ENCODE measurements around the gene AFF2.

AFF2 gene

DNA sequence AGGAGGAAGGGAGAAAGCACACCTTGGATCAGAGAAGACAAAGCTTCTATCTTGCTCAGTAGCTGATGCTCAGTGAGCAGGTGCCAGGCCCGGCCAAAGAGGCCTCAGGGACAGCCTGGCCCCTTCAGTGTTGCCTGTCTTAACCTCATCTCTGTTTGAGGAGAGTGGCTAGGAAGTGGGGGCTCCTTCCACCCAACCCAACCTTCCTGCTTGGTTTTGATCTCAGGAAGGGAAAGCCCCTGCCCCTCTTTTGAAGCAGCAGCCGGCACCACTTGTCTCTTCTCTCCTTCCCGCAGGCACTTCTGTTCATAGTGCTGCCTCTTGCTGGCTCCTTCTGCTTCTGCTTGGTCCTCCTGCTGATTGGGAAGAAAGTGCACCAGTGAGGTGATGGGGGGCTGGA lies 2.4 kb upstream of the AFF2 start:
- peak overlapping the region in 4 of 11 experiments; percentile 13 to 99 (median 40); a peak in 6 of 22 replicates for H3K9ac ChIP-seq
- H4K20me1 ChIP-seq = no peaks in the 10 kb centered on the region; a peak in 1 of 22 replicates
- H3K36me3 ChIP-seq = 0 out of 22 replicates have a peak, but pooled peaks cover 0 to 5% (median 0%) of the 10 kb centered on the region in 11 experiments
- no peak for TF ChIP-seq Cebpa-rat (IDR thresholded peaks at IDR 0.05)
- peak overlapping the region in 6 of 11 experiments; percentile 15 to 99 (median 80); a peak in 10 of 22 replicates for H3K27ac ChIP-seq
- H3K4me1 ChIP-seq = peaks cover 6 to 69% (median 52%) of the 10 kb centered on the region in 10 experiments; a peak in 18 of 20 replicates
- H3K27me3 ChIP-seq = peaks cover 0 to 13% (median 0%) of the 10 kb centered on the region in 11 experiments; a peak in 3 of 22 replicates
- no peak overlapping the region; a peak in 1 of 20 replicates for H3K4me3 ChIP-seq
- peak overlapping the region in 10 of 11 experiments; percentile 1 to 81 (median 74); a peak in 19 of 22 replicates for H3K4me2 ChIP-seq
- H3K9me3 ChIP-seq (replicated peaks in 1 of 11) = peaks cover 12 to 40% (median 34%) of the 10 kb centered on the region in 11 experiments

DNA sequence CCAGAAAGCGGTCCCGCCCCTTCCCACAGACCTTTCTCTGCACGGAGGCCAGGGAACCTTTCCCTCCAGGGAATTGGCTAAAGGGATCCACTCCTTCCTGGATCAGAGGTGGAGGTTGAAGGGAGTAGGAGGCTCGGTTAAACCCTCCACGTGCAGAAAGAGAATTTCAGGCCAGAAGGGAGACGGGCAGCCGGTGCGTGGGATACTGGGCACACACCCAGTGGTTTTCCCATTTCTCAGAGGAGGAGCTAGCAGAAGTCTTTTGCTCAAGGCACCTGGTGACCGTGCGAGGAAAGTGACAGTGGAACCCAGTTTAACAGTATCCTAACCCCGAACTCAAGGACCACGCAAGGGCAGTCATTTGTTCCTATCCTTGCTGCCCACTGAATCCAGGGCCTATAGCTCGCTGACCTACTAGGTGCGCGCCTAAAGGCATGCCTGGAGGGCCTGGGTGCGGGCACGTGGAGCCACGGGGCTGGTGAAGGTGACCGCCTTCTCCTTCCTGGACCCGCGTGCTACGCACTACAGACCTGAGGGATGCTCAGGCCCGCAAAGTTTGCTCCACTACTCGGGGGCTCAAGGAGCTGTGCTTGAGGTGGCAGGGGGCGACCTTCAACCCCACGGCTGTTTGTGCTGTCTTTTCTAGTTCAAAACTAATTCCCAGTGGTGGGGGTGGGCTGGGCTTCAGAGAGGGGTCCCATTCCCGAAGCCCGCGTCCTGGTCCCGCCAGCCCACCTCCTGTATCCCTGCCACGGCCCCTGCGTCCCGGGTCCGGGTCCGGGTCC lies 587 bp upstream of the AFF2 start:
- Histone ChIP-seq H3K4me3 (peak overlapping the region; percentile 64 to 88 (median 77)), H3K9me3 (replicated peaks in 1 of 11) (peaks cover 12 to 40% (median 33%) of the 10 kb centered on the region in 11 experiments), H3K9ac (peak overlapping the region in 9 of 11 experiments; percentile 74 to 99 (median 90); a peak in 17 of 22 replicates), H3K36me3 (peaks cover 0 to 9% (median 0%) of the 10 kb centered on the region in 11 experiments; a peak in 1 of 22 replicates), H4K20me1 (peaks cover 0 to 6% (median 0%) of the 10 kb centered on the region in 11 experiments; a peak in 3 of 22 replicates), H3K27ac (peak overlapping the region in 8 of 11 experiments; percentile 56 to 99 (median 84); a peak in 16 of 22 replicates), H3K27me3 (peaks cover 0 to 13% (median 0%) of the 10 kb centered on the region in 11 experiments; a peak in 3 of 22 replicates), H3K4me1 (peaks cover 7 to 67% (median 54%) of the 10 kb centered on the region in 10 experiments; a peak in 18 of 20 replicates), H3K4me2 (peak overlapping the region; percentile 64 to 81 (median 77))
- TF ChIP-seq Cebpa-rat (IDR thresholded peaks at IDR 0.05) = no peak

DNA sequence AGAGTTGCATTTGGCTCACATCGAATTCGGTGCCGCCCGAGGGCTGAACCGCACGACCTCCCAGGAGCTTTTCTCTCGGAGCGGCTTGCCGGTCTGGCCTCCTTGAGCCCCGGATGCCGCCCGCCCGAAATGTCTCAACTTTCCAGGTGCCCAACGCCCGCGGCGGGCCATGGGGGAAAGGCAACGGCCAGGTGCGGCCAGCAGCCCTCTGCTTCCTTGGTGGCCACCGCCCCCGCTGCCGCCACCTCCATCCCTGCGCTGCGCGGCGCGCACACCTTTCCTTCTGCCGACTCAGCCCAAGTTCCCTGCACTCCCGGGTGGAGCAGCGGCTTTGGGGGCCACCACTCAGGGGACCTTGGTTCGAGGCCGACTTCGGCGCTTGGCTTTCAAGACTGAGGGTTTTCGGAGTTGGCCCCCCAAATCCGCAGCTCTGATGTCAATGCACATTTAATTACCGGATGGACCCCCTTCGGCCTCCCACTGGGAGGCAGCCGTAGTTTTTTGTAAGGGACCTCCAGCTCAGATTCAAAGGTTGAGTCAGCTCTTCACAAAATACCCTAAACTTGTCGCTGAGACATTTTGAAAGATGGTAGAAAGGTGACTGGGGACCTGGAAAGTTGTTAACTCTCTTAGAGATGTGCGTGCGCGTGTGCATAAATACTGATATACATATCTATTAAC lies 1.1 kb downstream of the AFF2 start:
- TF ChIP-seq Cebpa-rat (IDR thresholded peaks at IDR 0.05) = no peak
- Histone ChIP-seq H3K4me1 (peaks cover 7 to 69% (median 54%) of the 10 kb centered on the region in 10 experiments; a peak in 18 of 20 replicates), H3K4me2 (peak overlapping the region; percentile 14 to 94 (median 74); a peak in 21 of 22 replicates), H3K9ac (peak overlapping the region; percentile 59 to 99 (median 90)), H4K20me1 (peaks cover 0 to 9% (median 0%) of the 10 kb centered on the region in 11 experiments; a peak in 3 of 22 replicates), H3K27me3 (peaks cover 0 to 13% (median 0%) of the 10 kb centered on the region in 11 experiments; a peak in 3 of 22 replicates), H3K27ac (peak overlapping the region in 10 of 11 experiments; percentile 16 to 99 (median 90); a peak in 19 of 22 replicates), H3K9me3 (replicated peaks in 1 of 11) (peaks cover 10 to 31% (median 27%) of the 10 kb centered on the region in 11 experiments), H3K4me3 (peak overlapping the region; percentile 64 to 88 (median 77)), H3K36me3 (peaks cover 0 to 7% (median 0%) of the 10 kb centered on the region in 11 experiments; a peak in 2 of 22 replicates)

DNA sequence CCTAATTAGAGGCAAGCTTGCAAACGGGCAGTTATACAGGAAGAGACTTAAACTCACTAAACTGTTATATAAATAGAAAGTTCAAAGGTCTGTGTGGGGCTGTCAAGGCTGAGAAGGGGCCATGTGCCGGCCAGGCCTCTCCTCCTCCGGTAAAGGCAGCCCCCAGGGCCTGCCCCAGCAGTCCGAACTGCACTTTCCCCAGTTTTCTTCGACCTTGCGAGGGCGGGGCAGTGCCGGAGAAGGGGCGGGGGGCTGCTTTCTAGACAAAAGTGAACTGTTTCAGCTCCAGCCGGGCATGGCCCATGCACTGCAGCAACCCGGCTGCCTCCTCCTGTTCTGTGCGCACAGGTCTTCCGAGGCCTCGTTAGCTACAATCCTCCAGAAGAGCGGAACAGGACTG lies 4.1 kb downstream of the AFF2 start:
- Histone ChIP-seq H3K36me3 (peaks cover 0 to 21% (median 0%) of the 10 kb centered on the region in 11 experiments; a peak in 4 of 22 replicates), H3K27me3 (peaks cover 0 to 10% (median 0%) of the 10 kb centered on the region in 11 experiments; a peak in 3 of 22 replicates), H4K20me1 (peaks cover 0 to 28% (median 0%) of the 10 kb centered on the region in 11 experiments; a peak in 5 of 22 replicates), H3K27ac (peak overlapping the region in 9 of 11 experiments; percentile 4 to 99 (median 93); a peak in 16 of 22 replicates), H3K9ac (peak overlapping the region in 9 of 11 experiments; percentile 0 to 99 (median 94); a peak in 17 of 22 replicates), H3K4me2 (peak overlapping the region; percentile 63 to 86 (median 74)), H3K4me3 (peak overlapping the region in 8 of 10 experiments; percentile 27 to 88 (median 77); a peak in 15 of 20 replicates), H3K4me1 (peaks cover 5 to 52% (median 28%) of the 10 kb centered on the region in 10 experiments; a peak in 18 of 20 replicates), H3K9me3 (replicated peaks in 1 of 11) (peaks cover 7 to 31% (median 23%) of the 10 kb centered on the region in 11 experiments)
- no peak for TF ChIP-seq Cebpa-rat (IDR thresholded peaks at IDR 0.05)

DNA sequence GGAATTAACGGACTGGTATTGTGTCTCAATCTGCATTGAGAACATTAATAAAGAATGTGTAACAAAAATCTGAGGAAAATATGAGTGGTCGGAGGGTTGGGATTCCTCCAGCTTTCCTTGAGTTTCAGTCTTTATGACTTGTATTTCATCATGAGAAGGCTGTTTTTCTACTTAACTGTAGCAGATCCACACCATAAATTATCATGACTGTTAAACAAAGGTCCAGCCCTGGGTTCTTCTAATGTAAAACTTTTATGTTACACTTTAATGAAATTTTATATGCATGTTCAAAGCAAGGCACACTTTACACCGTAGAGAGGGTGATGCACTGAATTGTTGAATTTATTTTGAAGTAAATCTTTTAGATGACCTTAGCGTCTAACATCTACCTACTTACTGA lies 7.0 kb downstream of the AFF2 start:
- H3K4me3 ChIP-seq = no peak overlapping the region
- H4K20me1 ChIP-seq = peaks cover 0 to 55% (median 0%) of the 10 kb centered on the region in 11 experiments; a peak in 6 of 22 replicates
- H3K27me3 ChIP-seq = no peaks in the 10 kb centered on the region
- H3K36me3 ChIP-seq = peaks cover 0 to 41% (median 0%) of the 10 kb centered on the region in 11 experiments; a peak in 6 of 22 replicates
- H3K27ac ChIP-seq = no peak overlapping the region
- peaks cover 0 to 50% (median 22%) of the 10 kb centered on the region in 10 experiments; a peak in 15 of 20 replicates for H3K4me1 ChIP-seq
- peaks cover 0 to 16% (median under 1%) of the 10 kb centered on the region in 11 experiments; a peak in 4 of 22 replicates for H3K9me3 ChIP-seq (replicated peaks in 1 of 11)
- H3K4me2 ChIP-seq = peak overlapping the region in 1 of 11 experiments; percentile 6; a peak in 1 of 22 replicates
- H3K9ac ChIP-seq = no peak overlapping the region
- no peak for TF ChIP-seq Cebpa-rat (IDR thresholded peaks at IDR 0.05)

DNA sequence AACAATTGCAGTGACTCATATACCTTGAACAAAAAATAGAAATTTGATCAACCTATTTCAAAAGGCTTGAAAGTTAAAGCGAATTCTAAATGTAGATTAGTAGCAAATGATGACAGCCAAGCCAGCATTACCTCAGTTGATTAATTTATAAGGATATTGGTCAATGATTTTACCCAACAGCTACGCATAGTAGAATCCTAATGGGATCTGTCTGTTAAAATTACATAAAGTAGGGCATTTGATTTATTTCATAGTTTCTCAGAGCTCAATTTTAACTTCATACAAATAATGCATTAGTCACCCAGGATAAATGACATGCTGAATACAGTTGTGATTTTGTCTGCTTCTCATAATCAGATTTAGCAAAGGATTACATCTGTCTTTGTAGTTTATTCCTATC lies 12.0 kb downstream of the AFF2 start:
- H3K36me3 ChIP-seq = peaks cover 0 to 45% (median 0%) of the 10 kb centered on the region in 11 experiments; a peak in 7 of 22 replicates
- no peak for TF ChIP-seq Cebpa-rat (IDR thresholded peaks at IDR 0.05)
- no peak overlapping the region for H3K9ac ChIP-seq
- H4K20me1 ChIP-seq = peaks cover 0 to 75% (median 0%) of the 10 kb centered on the region in 11 experiments; a peak in 6 of 22 replicates
- no peak overlapping the region for H3K4me3 ChIP-seq
- H3K27ac ChIP-seq = no peak overlapping the region
- H3K4me1 ChIP-seq = peaks cover 0 to 60% (median 36%) of the 10 kb centered on the region in 10 experiments; a peak in 18 of 20 replicates
- no peaks in the 10 kb centered on the region for H3K27me3 ChIP-seq
- peaks cover 0 to 40% (median 0%) of the 10 kb centered on the region in 11 experiments; a peak in 6 of 22 replicates for H3K9me3 ChIP-seq (replicated peaks in 1 of 11)
- H3K4me2 ChIP-seq = peak overlapping the region in 3 of 11 experiments; percentile 58 to 72 (median 72); a peak in 2 of 22 replicates

DNA sequence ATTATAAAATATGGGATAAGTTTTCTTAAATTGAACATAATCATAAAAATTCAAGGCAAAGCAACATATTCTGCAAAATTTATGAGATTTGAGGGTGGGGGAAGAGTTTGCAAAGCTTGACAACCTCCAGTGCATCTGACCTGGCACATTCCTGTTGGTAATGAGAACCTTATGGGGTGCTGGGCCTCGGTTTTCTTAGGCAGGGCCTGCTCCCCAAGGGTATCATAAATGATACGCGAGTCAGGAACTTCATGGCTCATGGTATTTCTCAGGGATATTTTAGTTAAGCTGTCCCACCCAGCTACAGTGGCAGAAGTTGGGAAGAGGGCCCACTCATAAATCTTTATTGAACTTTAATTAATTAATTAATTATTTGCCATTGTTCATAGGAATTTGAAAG lies 13.2 kb downstream of the AFF2 start:
- H3K27ac ChIP-seq = peak overlapping the region in 7 of 11 experiments; percentile 5 to 43 (median 27); a peak in 8 of 22 replicates
- H4K20me1 ChIP-seq = peaks cover 0 to 76% (median 0%) of the 10 kb centered on the region in 11 experiments; a peak in 6 of 22 replicates
- TF ChIP-seq Cebpa-rat (IDR thresholded peaks at IDR 0.05) = no peak
- no peak overlapping the region for H3K9ac ChIP-seq
- no peaks in the 10 kb centered on the region for H3K27me3 ChIP-seq
- H3K4me3 ChIP-seq = peak overlapping the region in 1 of 10 experiments; percentile 16; a peak in 2 of 20 replicates
- H3K4me1 ChIP-seq = peaks cover 0 to 52% (median 37%) of the 10 kb centered on the region in 10 experiments; a peak in 18 of 20 replicates
- peak overlapping the region; percentile 55 to 78 (median 66); a peak in 20 of 22 replicates for H3K4me2 ChIP-seq
- H3K36me3 ChIP-seq = peaks cover 0 to 39% (median 0%) of the 10 kb centered on the region in 11 experiments; a peak in 7 of 22 replicates
- H3K9me3 ChIP-seq (replicated peaks in 1 of 11) = peaks cover 0 to 37% (median 0%) of the 10 kb centered on the region in 11 experiments; a peak in 6 of 22 replicates
